ENCODE measurements around the gene ATP9B.

ATP9B gene

DNA sequence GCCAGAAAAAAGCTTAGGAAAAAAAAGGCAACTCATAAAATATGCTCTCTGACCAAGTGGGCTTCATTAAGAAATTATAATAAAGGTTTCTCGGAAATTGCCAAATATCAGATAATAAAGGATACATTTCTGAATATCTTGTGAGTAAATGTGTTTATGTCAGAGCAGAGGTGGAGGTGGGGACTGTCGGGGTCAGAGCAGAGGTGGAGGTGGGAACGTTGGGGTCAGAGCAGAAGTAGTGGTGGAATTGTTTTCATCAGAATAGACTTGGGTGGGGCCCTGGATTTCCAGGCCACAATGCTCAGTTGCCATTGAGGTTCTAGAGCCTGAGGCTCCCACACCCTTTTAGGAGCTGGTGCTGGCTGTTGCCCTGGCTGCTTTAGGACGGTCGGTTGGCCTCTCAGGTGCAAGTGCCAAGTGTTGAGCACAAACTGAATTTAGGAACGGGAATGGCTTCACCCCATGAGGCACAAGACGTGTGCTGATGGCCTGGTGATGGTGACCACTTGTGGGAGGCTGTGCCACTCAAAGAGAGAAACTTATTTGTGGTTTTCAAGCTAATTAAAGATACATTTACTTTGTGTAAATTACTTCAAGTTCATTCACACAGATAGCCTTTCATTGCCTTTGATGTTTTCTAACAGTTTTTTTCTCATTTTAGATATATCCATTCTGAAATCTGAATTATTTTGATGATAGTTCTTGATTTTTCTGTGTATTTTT is 131.5 kb downstream of the ATP9B start:
- no peak for DNase-seq

DNA sequence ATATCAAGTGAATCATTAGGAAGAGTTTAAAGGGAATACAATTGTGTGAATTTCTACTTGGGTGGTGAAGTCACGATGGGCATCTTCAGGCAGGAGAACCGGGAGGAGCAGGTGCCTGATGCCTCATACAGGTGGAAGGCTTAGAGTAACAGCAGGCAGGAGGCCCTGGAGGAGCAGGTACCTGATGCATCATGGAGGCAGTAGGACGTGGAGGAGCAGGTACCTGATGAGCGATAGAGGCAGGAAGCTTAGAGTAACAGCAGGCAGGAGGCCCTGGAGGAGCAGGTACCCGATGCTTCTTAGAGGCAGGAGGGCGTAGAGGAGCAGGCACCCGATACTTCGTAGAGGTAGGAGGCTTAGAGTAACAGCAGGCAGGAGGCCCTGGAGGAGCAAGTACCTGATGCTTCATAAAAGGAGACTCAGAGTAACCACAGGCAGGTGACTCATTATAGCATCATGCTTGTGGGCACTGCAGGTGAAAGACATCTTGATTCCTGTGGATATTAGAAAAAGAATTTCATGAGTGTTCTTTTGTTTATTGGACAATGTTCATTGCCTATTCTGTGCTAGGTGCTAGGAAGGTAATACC is 133.9 kb downstream of the ATP9B start:
- DNase-seq, result no peak

GRCh38 chr18:79204889-79205807 is 136.0 kb downstream of the ATP9B start:
- no peak for DNase-seq

- no peak for DNase-seq
Measured at GRCh38 chr18:79206444-79206843, 137.2 kb downstream of the ATP9B start.

- no peak for DNase-seq
Measured at GRCh38 chr18:79208906-79209305, 139.7 kb downstream of the ATP9B start.

DNA sequence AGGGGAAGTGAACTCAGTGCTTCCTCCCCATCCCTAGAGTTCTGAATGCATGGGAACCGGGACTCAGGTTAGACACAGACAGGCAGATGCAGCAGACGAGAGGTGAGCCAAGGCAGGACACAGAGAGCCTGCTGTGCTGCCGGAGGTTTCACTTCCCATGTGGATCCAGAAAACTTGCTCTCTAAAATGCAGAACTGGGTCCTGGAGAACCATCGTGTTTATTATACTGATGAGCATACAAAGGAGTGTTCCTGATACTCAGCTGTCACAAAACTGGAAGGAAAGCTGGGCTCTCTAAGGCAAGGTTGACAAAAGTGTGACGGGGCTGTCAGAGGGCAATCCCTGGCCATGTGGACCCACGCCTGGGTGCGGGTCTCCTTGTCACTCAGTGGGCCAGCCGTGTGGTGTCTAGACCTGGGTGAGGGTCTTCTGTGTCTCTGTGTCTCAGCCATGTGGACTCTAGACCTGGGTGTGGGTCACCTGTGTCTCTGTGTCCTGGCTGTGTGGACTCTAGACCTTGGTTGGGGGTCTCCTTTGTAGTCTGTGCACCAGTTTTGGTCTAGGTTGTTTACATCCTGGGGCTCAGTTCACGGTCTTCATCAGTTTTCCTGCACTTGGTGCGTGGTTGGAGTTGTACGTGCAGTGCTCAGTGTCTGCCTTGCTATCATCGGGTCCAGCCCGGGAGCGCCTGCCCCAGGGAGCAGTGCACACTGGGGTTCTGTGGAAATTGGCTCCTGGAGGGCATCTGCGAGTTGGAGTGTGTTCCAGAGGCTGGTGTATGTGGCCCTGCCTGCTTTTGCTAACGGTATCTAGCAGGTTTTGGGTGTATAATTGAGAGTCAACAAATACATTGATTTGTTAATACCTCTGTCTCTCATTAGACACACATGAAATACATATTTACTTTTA is 141.1 kb downstream of the ATP9B start:
- DNase-seq, result no peak

DNA sequence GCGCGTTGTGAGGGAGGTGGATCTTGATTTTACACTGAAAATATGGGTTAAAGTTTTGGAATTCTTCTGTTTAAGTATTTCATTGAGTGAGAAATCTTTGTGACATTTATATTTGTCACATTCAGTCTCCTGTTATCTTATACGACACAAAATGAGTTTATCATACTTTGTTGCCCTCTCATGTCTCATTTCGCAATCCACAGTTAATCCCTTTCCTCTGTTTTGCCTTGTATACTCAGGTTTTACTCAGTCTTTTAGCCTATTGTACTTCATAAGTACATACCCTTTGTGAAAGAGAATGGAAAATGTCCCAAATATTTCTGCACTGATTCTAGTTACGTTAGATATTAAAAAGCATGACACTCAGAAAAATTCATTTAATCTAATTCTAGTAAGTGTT is 142.7 kb downstream of the ATP9B start:
- no peak for DNase-seq

DNA sequence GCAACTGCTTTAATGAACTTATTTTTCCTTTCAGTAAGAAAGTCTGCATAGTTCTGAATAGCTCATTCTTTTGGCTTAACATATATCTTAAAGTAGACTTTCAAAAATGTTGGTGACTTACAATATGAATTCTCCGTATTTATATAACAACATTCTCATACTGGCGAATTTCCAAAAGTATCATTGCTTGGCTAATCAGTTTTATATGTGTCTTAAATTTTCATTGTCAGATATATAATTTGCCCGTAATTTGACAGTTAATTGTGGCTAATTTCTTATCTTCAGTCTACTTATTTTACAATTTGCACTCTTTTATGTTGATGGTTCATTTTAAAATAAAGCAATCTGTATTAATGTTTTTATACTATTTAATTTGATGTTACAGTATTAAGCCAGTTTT is 144.9 kb downstream of the ATP9B start:
- no peak for DNase-seq

DNA sequence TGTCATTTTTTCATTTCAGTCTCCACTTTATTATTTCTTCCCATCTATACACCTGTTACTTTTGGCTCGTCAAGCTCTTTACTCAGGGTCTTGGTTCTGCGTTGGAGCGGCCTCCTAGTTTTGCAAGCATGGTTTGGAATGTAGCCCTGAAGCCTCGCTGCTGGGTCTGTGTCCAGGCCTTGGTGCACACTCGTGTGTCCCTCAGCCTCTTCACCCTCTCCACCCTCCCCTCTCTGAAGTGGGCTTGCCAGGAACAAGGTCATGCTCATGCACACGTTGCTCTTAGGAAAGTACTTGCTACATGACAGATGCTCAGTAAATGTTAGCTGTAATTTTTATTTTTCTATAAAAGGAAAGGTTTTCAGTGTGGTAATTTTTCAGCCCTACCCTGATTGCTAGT is 147.0 kb downstream of the ATP9B start:
- no peak for DNase-seq

DNA sequence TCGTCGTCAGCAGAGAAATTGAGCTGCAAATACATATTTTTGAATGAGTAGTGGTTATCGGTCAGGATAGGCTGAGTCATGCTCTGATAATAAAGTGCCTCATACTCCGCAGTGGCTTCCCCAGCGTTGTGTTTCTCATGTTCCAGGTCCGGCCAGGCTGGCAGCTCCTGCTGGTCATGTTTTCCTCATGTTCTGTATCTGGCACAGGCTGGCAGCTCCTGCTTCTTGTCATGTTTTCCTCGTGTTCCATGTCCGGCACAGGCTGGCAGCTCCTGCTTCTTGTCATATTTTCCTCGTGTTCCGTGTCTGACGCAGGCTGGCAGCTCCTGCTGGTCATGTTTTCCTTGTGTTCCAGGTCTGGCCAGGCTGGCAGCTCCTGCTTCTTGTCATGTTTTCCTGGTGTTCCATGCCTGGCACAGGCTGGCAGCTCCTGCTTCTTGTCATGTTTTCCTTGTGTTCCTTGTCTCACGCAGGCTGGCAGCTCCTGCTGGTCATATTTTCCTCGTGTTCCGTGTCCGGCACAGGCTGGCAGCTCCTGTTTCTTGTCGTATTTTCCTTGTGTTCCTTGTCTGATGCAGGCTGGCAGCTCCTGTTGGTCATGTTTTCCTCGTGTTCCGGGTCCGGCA is 148.9 kb downstream of the ATP9B start:
- DNase-seq, result no peak

DNA sequence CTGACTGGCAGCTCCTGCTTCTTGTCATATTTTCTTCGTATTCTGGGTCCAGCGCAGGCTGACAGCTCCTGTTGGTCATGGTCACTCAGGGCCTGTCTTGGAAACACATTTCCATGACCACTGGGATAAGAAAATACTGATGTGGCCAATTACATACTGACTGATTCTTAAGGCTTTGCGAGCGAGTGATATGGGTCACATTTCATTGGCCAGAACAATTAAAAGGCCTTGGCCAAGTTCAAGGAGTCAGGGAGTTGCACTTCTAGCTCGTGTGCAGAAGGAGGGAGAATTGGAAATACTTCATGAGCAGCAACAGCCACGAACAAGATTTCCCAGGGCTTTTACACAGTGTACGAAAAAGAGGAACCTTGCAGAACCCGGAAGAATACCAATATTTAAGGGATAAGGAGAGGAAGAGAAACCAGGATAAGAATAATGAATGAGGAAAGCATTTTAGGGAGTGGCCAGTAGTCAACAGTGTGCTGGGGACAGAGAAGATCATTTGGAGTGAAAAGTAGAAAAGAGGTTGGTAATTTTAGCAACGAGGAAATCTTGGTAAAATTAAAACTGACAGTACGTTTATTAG is 149.5 kb downstream of the ATP9B start:
- DNase-seq, result no peak

GRCh38 chr18:79221136-79221535 is 151.9 kb downstream of the ATP9B start:
- DNase-seq, result no peak

DNA sequence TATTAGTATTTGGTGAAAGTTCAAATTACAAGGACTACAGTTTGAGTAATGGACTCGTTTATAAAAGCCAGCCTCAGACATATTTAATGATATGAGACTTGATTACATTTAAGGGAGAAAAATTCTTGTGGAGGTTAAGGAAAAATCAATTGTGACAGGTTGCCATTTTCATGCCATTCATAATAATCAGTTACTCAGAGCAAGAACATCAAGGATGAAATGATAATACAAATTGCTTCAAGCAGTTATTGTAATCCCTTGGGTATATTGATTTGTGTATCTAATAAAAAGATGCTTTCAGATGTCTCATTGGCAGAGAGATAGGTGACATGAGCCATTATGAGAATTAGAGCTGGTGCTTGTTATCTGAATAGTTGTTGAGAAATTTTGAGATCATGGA is 153.6 kb downstream of the ATP9B start:
- no peak for DNase-seq

GRCh38 chr18:79223431-79223830 is 154.2 kb downstream of the ATP9B start:
- DNase-seq, result no peak

DNA sequence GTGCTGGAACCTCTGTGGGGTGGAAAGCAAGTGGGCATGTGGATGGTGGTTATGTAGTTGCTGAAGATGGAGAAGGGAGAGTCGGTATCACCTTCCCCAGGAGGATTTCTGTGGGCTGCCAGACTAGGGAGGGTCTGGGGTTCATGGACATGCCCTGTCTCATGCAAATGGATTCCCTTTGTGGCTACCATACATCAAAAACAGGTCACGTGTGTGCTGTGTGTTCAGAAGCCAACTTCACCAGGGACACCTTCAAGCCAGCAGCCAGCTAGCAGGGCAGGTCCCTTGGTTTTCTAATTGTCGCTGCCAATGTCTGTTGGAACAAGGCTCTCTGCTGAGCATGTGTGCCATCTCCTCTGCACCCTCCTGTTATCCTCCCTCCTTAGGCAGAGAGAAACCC is 155.2 kb downstream of the ATP9B start:
- no peak for DNase-seq

GRCh38 chr18:79227621-79228020 is 158.4 kb downstream of the ATP9B start:
- no peak for DNase-seq

GRCh38 chr18:79229431-79229830 is 160.2 kb downstream of the ATP9B start:
- no peak for DNase-seq

DNA sequence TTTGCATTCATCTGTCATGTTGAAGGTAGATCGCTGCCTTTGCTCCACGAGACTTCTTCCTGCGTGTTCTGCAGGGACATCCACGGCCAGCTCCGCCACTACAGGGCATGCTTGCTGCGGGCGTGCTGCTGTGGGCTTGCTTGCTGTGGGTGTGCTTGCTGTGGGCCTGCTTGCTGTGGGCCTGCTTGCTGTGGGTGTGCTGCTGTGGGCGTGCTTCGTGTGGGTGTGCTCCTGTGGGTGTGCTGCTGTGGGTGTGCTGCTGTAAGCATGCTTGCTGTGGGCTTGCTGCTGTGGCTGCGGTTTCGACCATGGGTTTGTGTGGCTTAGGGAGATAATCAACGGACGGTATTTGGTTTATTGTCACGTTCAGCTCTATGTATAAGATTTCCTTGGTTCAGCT is 165.2 kb downstream of the ATP9B start:
- no peak for DNase-seq

GRCh38 chr18:79239631-79240030 is 170.4 kb downstream of the ATP9B start:
- no peak for DNase-seq

GRCh38 chr18:79241755-79242154 is 172.6 kb downstream of the ATP9B start:
- no peak for DNase-seq

- DNase-seq, result no peak
Measured at GRCh38 chr18:79242246-79242645, 173.1 kb downstream of the ATP9B start.

- DNase-seq, result no peak
Measured at GRCh38 chr18:79245517-79246001, 176.4 kb downstream of the ATP9B start.

Measured in activated CD4-positive, alpha-beta T cell treated with anti-CD3 and anti-CD28 coated beads for 1 hour (primary cell).